T47D (cell line): Measurements from ENCODE around the gene TAB2.
"Not testable (repeated sequence)": the region's sequence is repeated elsewhere in the genome, so short reads cannot be mapped to it uniquely, and the experiment has no call there.

ENCODE experiments used
- DNase-seq, 2 experiments: peaks; one replicate each; pipeline versions ENCODE4 v3.0.0 to v3.0.0-alpha.2; 2011 to 2012; ENCODE audit warnings: low read depth in 1 of 2, low spot score in 1 of 2
- JUND ChIP-seq: IDR thresholded peaks from 2 replicates; pipeline ENCODE4 v1.6.1; 2012; ENCODE audit warnings: low read depth
- in situ Hi-C: cut with HindIII; loops from 2 replicates; pipeline ENCODE4 v1.10.0; 2016; ENCODE audit warnings: low sequenced_read_pairs, low pct_unique_long_range_greater_than_20kb

Gene TAB2

DNA sequence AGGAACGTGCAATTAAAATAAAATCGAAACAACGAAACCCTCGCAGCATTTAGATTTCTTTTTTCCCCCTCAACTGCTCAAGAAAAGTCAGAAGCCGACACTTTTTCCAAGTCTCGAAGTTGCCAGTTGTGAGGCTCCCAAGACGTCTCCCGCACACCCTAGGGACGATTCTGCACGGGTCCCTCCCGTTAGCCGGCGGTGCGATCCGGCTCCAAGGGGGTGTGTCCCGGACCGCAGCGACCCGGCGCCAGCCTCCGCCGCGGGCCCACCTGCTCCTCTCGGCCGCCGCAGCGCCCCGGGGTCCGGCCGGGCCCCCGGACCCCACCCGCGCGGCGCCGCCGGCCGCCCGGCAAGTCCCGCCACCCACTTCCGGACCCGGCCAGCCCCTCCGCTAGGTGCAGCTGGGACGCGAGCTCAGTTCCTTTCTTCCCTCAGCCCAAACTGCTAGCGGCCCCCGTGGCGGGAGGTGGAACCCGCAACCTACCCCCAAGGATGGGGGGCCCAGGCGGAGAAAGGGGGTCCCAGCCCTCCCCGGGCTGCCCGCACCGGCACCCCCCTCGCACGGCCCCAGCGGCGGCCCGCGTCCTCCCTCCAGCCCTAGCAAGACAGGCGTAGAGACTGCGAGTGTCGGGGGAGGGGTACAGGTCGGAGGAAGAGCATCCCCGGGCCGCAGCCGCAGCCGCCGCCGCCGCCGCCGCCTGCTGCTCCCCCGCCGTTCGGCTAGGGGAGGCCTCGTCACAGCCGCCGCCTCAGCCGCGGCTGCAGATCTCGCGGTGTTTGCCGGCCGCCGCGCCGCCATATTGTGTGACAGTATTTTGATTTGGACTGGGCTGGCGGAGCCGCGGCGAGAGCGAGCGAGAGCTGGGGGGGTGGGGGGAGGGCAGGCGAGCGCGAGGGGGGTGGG is 520 bp upstream of the TAB2 start:
- DNase-seq, result peak; percentile 49 to 93
- no peak for TF ChIP-seq JUND
- in situ Hi-C loops, result no loop called here

DNA sequence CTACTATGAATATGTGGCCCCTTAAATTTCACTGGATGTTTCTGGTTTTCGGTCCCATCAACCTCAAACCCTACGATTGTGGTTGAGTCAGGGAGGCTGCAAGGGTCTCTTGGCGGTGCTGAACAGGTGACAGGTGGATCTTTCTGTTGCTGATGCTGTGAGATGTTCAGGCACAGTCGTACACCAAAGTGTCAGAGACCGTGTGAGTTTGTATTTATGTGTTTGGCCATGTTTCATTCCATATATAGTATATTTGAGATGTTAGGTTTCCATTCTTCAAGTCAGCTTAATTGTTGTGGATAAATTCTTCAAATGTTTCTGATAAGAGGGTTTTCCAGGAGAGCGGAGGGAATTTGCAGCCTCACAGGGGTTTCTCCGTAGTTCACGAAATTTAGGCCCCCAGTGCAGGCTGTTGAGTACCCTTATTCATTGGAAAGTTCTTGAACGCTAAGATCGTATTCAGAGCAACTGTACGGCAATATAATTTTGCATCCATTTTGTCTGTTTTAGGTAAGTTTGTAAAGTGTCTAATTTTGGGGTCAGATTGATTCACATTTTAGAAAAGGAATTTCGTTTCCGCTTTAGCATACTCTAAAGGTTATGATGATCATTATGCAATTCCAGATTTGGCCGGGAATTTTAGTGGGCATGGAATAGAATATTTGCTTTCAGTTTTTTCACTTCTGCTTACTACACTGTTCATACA is 1.2 kb downstream of the TAB2 start:
- in situ Hi-C loops, result no loop called here
- DNase-seq, result no peak
- no peak for TF ChIP-seq JUND

DNA sequence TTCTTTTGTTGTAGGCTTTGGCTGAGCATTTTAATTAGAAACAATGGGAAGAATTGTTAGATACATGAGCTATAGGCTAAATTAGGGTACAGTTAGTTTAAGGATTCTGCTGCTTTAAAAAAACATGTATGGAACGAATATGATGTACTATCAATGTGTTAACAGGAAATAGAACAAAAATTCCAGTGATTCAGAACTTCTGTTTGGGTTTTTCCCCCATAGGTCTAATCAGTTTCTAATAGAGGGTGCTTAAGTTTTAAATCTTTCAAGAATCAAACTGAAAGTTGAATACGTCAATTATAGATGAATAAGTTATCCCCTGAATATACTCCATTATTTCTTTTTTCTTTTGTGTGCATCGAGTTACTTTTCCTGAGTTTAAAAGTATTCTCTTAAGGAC is 1.9 kb downstream of the TAB2 start:
- in situ Hi-C loops, result no loop called here
- no peak for TF ChIP-seq JUND
- DNase-seq, result no peak

DNA sequence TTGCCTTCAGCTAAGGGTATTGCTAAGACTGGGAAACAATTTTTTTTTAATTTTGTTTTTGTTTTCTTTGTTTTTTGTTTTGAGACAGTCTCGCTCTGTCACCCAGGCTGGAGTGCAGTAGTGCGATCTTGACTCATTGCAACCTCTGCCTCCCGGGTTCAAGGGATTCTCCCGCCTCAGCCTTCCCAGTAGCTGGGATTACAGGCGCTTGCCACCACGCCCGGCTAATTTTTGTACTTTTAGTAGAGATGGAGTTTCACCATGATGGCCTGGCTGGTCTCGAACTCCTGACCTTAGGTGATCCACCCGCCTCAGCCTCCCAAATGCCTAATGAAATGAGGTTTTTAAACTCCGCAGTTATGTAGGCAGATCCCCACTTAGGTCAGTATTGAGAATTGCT is 2.5 kb downstream of the TAB2 start:
- DNase-seq, in situ Hi-C loops: not testable (repeated sequence)

DNA sequence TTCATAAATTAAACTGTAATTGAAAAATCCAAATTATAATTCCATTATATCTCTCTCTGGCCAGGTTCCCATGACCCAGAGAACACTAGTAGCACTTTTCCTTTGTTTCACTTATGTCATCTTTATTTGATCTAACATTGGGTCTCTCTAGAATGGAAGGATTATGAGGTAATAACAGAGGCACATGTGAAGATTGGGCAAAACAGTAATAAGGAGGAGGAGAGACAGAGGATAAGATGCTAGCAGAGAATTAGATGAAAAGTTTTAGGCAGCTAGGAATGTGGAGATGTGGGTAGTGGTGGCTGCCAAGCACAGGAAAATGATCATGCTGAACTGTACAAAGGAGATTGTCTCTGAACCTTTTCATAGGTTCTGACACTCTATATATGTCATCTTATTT is 3.3 kb downstream of the TAB2 start:
- no peak for TF ChIP-seq JUND
- in situ Hi-C loops, result no loop called here

DNA sequence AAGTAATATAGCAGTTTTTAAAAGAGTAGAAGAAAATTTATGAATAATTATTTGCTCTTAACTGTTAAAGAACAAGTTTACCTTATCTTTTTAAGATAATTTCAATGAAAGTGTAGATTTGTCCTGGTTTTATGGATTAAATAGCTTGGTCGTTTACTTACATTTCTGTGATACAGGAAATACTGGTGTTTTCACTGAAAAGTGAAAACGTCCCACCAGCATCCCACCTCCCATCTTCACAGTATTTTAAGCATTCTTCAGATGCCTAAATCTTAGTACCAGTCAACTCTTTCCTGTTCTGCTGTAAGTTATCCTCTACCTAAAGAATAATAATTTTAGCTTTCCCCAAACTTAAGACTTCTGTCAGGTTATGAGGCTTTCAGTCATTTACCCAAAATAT is 5.8 kb downstream of the TAB2 start:
- in situ Hi-C loops, result no loop called here
- no peak for DNase-seq
- no peak for TF ChIP-seq JUND

More for the DNA sequence above, 3.3 kb downstream of the TAB2 start:
- no peak for DNase-seq

- no peak for DNase-seq
- TF ChIP-seq JUND, result no peak
- in situ Hi-C loops, result no loop called here
Measured at GRCh38 chr6:149323925-149324324, 6.4 kb downstream of the TAB2 start.

- DNase-seq, result no peak
- in situ Hi-C loops, result no loop called here
- no peak for TF ChIP-seq JUND
Measured at GRCh38 chr6:149324428-149324827, 6.9 kb downstream of the TAB2 start.

DNA sequence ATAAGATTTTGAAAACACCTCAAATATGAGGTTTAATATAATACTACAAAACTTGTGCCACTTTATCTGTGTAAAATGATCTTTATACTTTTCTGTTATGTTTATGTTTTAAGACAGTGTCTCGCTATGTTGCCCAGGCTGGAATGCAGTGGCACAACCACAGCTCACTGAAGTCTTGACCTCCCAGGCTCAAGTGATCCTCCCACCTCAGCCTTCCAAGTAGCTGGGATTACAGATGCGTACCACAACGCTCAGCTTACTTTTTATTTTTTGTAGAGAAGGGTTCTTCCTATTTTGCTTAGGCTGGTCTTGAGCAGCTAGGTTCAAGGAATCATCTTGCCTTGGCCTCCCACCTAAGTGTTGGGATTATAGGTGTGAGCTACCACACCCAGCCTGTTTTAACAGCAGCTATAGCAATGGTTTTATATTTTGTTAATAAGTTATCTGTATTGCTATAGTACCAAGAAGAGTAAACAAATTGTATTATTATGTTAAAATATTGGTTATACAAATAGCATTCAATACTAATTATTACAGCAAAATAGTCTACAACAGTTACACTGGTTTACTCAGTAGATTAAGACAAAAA is 8.2 kb downstream of the TAB2 start:
- TF ChIP-seq JUND, result no peak
- in situ Hi-C loops, result no loop called here
- DNase-seq, result no peak

DNA sequence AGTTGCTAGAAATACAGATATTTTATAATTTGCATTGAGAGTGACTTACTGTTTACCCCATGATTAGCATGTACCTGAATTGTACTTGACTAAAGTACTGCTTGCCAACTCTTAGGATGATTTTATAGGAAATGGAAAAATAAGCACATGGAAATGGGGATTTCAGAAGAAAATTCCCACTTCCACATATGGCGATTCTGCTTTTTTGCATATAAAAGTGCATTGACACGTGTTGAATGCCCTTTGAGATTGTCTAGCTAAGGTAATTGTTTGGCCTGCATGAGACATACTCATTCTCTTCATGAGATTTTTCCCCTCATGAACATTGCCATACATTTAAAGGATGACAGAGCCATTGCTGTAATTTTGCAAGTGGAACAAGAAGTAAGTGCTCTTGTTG is 10.1 kb downstream of the TAB2 start:
- in situ Hi-C loops, result no loop called here
- TF ChIP-seq JUND, result no peak

GRCh38 chr6:149328083-149328482 is 10.6 kb downstream of the TAB2 start:
- no peak for DNase-seq
- in situ Hi-C loops, result no loop called here
- no peak for TF ChIP-seq JUND

More for the DNA sequence above, 10.1 kb downstream of the TAB2 start:
- no peak for DNase-seq

GRCh38 chr6:149329529-149329928 is 12.0 kb downstream of the TAB2 start:
- in situ Hi-C loops, result no loop called here
- DNase-seq, result no peak
- no peak for TF ChIP-seq JUND

DNA sequence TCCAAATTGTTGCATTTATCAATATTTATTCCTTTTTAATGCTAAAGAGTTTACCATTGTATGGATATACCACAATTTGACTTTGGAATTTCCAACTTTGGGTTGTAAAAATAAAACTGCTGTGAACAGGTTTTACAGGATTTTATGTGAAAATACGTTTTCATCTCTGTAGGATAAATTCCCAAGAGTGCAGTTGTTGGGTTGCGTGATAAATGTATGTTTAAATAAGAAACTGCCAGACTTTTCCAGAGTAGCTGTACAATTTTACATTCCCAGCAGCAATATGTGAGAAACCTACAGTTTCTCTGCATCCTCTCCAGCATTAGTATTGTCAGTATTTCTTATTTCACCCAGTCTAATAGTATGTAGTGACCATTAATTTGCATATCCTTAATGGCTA is 12.6 kb downstream of the TAB2 start:
- in situ Hi-C loops, result no loop called here
- no peak for DNase-seq
- no peak for TF ChIP-seq JUND
